Mesothelial cell of epicardium (in vitro differentiated cells): ENCODE measurements around the gene CPHXL2. TPM values are rescaled to one million over a fixed set of nuclear protein-coding genes. Genes with fewer than 3 reads are reported as not detected.
A peak's percentile ranks its signal among the peaks of the same experiment; 100 is the strongest.

ENCODE experiments used
- DNase-seq, 2 experiments: peaks; one replicate each; pipeline ENCODE4 v3.0.0; 2021; ENCODE audit warnings: low spot score in 2 of 2; ENCODE audit not compliant: unreplicated experiment in 2 of 2
- H3K27ac Mint-ChIP-seq: 2 replicates; pipeline ENCODE4 v1.8.0; 2021; ENCODE audit warnings: mixed read lengths
- H3K27me3 Mint-ChIP-seq: 2 replicates; pipeline ENCODE4 v1.8.0; 2021; ENCODE audit warnings: low read depth, mixed read lengths
- H3K36me3 Mint-ChIP-seq: 2 replicates; pipeline ENCODE4 v1.8.0; 2021; ENCODE audit warnings: mixed read lengths
- H3K4me1 Mint-ChIP-seq: 2 replicates; pipeline ENCODE4 v1.8.0; 2021; ENCODE audit warnings: mixed read lengths
- H3K4me3 Mint-ChIP-seq: 2 replicates; pipeline ENCODE4 v1.8.0; 2021; ENCODE audit warnings: mild to moderate bottlenecking, moderate library complexity, mixed read lengths
- H3K9me3 Mint-ChIP-seq: 2 replicates; pipeline ENCODE4 v1.8.0; 2021; ENCODE audit warnings: mixed read lengths
- total RNA-seq: library from RNA; stranded (reverse); gene quantifications from 3 replicates; pipeline ENCODE4 v1.2.1, GENCODE V29; 2021
- TF ChIP-seq, protein P1 (sequence below): fragments of 200-600 bp; sonication (generic); IDR thresholded peaks from one replicate; pipeline ENCODE4 v1.5.0; 2021; ENCODE audit warnings: antibody characterized with exemption; ENCODE audit not compliant: unreplicated experiment

Gene CPHXL2
- total RNA-seq, 1 donor from 2014 or later, result not detected

DNA sequence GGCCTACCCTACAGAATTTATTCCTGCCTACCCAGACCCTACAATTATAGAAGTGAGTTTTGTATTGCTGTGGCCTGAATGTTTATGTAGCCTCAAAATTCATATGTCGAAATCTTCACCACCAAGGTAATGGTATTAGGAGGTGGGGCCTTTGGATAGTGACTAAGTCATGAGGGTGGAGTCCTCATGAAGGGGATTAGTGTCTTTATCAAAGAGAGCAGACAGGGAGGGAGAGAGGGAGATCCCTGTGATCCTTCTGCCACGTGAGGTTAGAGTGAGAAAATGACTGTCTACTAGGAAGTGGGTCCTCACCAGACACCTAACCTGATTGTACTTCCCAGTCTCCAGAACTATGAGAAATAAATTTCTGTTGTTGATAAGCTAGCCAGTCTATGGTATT lies 25.4 kb upstream of the CPHXL2 start:
- H3K27ac Mint-ChIP-seq, result no peak overlapping the region
- H3K9me3 Mint-ChIP-seq, result peaks cover 12% of the 10 kb centered on the region
- no peaks in the 10 kb centered on the region for H3K4me1 Mint-ChIP-seq
- no peaks in the 10 kb centered on the region for H3K36me3 Mint-ChIP-seq
- H3K4me3 Mint-ChIP-seq, result no peak overlapping the region
- TF ChIP-seq, protein P1, sequence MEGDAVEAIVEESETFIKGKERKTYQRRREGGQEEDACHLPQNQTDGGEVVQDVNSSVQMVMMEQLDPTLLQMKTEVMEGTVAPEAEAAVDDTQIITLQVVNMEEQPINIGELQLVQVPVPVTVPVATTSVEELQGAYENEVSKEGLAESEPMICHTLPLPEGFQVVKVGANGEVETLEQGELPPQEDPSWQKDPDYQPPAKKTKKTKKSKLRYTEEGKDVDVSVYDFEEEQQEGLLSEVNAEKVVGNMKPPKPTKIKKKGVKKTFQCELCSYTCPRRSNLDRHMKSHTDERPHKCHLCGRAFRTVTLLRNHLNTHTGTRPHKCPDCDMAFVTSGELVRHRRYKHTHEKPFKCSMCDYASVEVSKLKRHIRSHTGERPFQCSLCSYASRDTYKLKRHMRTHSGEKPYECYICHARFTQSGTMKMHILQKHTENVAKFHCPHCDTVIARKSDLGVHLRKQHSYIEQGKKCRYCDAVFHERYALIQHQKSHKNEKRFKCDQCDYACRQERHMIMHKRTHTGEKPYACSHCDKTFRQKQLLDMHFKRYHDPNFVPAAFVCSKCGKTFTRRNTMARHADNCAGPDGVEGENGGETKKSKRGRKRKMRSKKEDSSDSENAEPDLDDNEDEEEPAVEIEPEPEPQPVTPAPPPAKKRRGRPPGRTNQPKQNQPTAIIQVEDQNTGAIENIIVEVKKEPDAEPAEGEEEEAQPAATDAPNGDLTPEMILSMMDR, result no peak
- DNase-seq, result no peak
- H3K27me3 Mint-ChIP-seq, result no peaks in the 10 kb centered on the region

DNA sequence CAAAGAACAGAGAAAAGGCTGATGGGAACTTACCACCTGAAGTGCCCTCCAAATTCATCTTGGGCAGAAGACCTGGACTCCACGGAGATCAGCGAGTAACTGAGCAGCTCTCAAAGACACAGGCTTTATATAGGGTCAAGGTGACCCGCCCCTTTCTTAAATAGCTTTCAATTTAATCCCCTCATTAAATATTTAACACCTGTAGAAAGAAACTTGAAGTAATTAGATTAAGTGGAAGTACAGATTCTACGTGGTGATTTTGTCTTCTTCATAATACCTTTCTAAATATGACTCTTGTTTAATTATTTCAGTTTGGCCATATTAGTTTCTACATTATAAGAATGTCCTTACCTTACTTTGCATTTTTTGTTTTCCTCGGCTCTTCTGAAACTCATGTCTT lies 24.6 kb upstream of the CPHXL2 start, which contains the start of gene DUXB:
TSS of gene DUXB (minus strand) at position 101 of the 400 bp plus-strand sequence. CDS start at position 58, 43 bp downstream.
- H3K9me3 Mint-ChIP-seq, result peaks cover 4% of the 10 kb centered on the region
- TF ChIP-seq, protein P1, result no peak
- no peaks in the 10 kb centered on the region for H3K36me3 Mint-ChIP-seq
- no peaks in the 10 kb centered on the region for H3K27me3 Mint-ChIP-seq
- H3K4me3 Mint-ChIP-seq, result no peak within 1 kb of the TSS
- H3K4me1 Mint-ChIP-seq, result no peaks in the 10 kb centered on the region
- H3K27ac Mint-ChIP-seq, result no peak within 1 kb of the TSS
- DNase-seq, result no peak

DNA sequence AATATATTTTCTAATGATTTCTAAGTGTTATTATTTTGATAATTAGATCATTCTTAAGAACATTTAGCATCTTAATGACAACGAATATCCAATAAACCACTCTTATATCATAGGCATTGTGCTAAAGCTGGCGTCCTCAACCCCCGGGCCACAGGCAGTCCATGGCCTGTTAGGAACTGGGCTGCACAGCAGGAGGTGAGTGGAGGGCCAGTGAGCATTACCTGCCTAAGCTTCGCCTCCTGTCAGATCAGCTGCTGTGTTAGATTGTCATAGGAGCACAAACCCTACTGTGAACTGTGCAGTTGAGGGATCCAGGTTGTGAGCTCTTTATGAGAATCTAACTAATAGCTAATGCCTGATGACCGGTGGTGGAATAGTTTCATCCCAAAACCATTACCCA lies 20.8 kb upstream of the CPHXL2 start:
- no peak overlapping the region for H3K4me3 Mint-ChIP-seq
- no peak overlapping the region for H3K27ac Mint-ChIP-seq
- TF ChIP-seq, protein P1, result no peak
- no peaks in the 10 kb centered on the region for H3K27me3 Mint-ChIP-seq
- peaks cover 3% of the 10 kb centered on the region for H3K9me3 Mint-ChIP-seq
- no peak for DNase-seq
- H3K4me1 Mint-ChIP-seq, result no peaks in the 10 kb centered on the region
- H3K36me3 Mint-ChIP-seq, result no peaks in the 10 kb centered on the region

GRCh38 chr16:75695708-75696107 lies 18.9 kb upstream of the CPHXL2 start:
- Mint-ChIP-seq H3K4me3 (no peak overlapping the region), H3K9me3 (peaks cover 4% of the 10 kb centered on the region), H3K27me3 (no peaks in the 10 kb centered on the region), H3K36me3 (no peaks in the 10 kb centered on the region), H3K4me1 (no peaks in the 10 kb centered on the region), H3K27ac (no peak overlapping the region)
- no peak for DNase-seq
- TF ChIP-seq, protein P1, result peak; percentile 29

DNA sequence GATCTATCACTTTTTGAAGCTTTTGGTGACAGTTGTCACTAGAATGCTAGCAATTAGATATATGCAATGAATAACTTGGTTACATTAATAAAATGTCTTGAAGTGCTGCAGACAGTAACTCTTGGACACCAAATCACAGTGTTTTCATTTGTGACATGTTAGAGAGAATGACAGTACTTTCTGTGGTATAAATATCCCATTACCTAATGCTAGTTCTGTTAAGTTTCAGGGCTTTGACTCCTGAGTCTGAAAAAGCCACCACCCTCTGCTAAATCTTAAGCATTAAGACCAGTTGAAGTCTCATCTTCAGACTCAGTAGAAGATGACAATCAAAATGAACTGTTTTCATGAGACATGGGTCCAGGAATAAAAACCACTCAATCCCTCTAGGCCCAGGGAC lies 10.6 kb upstream of the CPHXL2 start:
- H3K9me3 Mint-ChIP-seq, result peaks cover 42% of the 10 kb centered on the region
- no peak overlapping the region for H3K4me3 Mint-ChIP-seq
- no peaks in the 10 kb centered on the region for H3K4me1 Mint-ChIP-seq
- TF ChIP-seq, protein P1, result no peak
- H3K27ac Mint-ChIP-seq, result no peak overlapping the region
- no peak for DNase-seq
- peaks cover 16% of the 10 kb centered on the region for H3K36me3 Mint-ChIP-seq
- H3K27me3 Mint-ChIP-seq, result no peaks in the 10 kb centered on the region

- Mint-ChIP-seq H3K27ac (no peak overlapping the region), H3K36me3 (peaks cover 17% of the 10 kb centered on the region), H3K4me1 (no peaks in the 10 kb centered on the region), H3K27me3 (no peaks in the 10 kb centered on the region), H3K9me3 (peaks cover 30% of the 10 kb centered on the region), H3K4me3 (no peak overlapping the region)
- DNase-seq, result no peak
- TF ChIP-seq, protein P1, result no peak
Measured at GRCh38 chr16:75682308-75682707, 5.5 kb upstream of the CPHXL2 start.
